ENCODE data around the gene SPX.

Gene SPX

DNA sequence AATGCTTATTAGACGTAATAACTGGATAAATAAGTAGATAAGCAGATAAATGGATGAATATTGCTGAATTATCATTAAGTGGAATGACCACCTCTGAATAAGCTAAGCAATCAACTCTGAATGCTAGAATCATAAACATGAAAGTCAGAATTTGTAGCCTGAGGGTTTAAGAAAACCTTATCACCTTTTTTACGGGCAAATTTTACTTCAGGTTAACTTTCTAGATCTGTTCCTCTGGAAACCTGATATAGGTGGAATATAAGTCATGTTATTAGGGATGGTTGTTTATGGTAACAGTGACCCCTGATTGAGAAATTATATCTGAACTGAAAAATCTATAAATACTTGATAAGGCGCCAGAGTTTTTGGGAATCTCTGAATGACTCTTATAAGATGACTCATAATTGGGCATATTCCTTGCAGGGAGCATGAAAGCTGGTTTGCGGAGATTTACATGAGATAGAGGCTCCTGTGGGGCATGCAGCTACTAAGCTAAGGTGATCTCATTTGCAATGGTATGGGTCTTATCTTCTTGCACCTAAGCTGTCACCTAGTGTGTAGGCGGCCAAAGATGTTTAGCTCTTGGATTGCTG is 12.1 kb downstream of the SPX start:
- H3K36me3 ChIP-seq (ENCODE audit: control insufficient read depth, insufficient read depth, low read length) = no peaks in the 10 kb centered on the region
- no peak overlapping the region for H3K4me3 ChIP-seq (ENCODE audit: low read depth, low read length)
- no peak overlapping the region for H3K9ac ChIP-seq (ENCODE audit: low read depth, low read length)
- H3K9me3 ChIP-seq (ENCODE audit: control insufficient read depth, insufficient read depth, low read length) = no peaks in the 10 kb centered on the region
- no peak overlapping the region for H3K27ac ChIP-seq (ENCODE audit: low read depth, low read length)
- no peaks in the 10 kb centered on the region for H3K27me3 ChIP-seq (ENCODE audit: control insufficient read depth, insufficient read depth, low read length)
- peaks cover 4% of the 10 kb centered on the region; the same call in 1 of the 2 replicates for H3K4me1 ChIP-seq (ENCODE audit: control insufficient read depth, insufficient read depth, low read length)

- Histone ChIP-seq H3K9me3 (ENCODE audit: control insufficient read depth, insufficient read depth, low read length) (no peaks in the 10 kb centered on the region), H3K36me3 (ENCODE audit: control insufficient read depth, insufficient read depth, low read length) (no peaks in the 10 kb centered on the region), H3K4me3 (ENCODE audit: low read depth, low read length) (no peak overlapping the region), H3K4me1 (ENCODE audit: control insufficient read depth, insufficient read depth, low read length) (peaks cover 4% of the 10 kb centered on the region; the same call in 1 of the 2 replicates), H3K27me3 (ENCODE audit: control insufficient read depth, insufficient read depth, low read length) (no peaks in the 10 kb centered on the region), H3K9ac (ENCODE audit: low read depth, low read length) (no peak overlapping the region), H3K27ac (ENCODE audit: low read depth, low read length) (no peak overlapping the region)
Observed at GRCh38 chr12:21539797-21540196, 13.7 kb downstream of the SPX start.

GRCh38 chr12:21541773-21542172 is 15.7 kb downstream of the SPX start:
- Histone ChIP-seq H3K27ac (ENCODE audit: low read depth, low read length) (no peak overlapping the region), H3K4me1 (ENCODE audit: control insufficient read depth, insufficient read depth, low read length) (peaks cover 7% of the 10 kb centered on the region), H3K27me3 (ENCODE audit: control insufficient read depth, insufficient read depth, low read length) (no peaks in the 10 kb centered on the region), H3K36me3 (ENCODE audit: control insufficient read depth, insufficient read depth, low read length) (no peaks in the 10 kb centered on the region), H3K9ac (ENCODE audit: low read depth, low read length) (no peak overlapping the region), H3K9me3 (ENCODE audit: control insufficient read depth, insufficient read depth, low read length) (no peaks in the 10 kb centered on the region), H3K4me3 (ENCODE audit: low read depth, low read length) (no peak overlapping the region)

DNA sequence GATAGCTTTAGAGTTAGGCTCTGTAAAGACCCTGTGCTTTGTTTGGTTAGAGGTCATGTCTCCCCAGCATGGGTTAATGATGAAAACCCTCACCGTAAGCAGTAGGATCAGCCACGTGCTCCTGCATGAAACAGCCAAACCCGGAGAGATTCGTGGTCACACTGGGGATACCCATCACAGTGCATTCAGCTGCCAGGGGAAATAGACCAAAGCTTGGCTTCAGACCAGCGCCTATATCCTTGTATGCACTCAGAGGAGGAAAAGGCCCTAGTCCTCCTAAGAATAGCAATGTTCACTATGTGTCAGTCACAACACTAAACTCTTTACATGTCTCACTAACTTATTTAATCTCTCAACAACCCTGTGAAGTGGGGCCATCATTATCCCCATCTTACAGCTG is 16.3 kb downstream of the SPX start:
- Histone ChIP-seq H3K9ac (ENCODE audit: low read depth, low read length) (no peak overlapping the region), H3K4me1 (ENCODE audit: control insufficient read depth, insufficient read depth, low read length) (peaks cover 7% of the 10 kb centered on the region), H3K36me3 (ENCODE audit: control insufficient read depth, insufficient read depth, low read length) (no peaks in the 10 kb centered on the region), H3K4me3 (ENCODE audit: low read depth, low read length) (no peak overlapping the region), H3K27me3 (ENCODE audit: control insufficient read depth, insufficient read depth, low read length) (no peaks in the 10 kb centered on the region), H3K27ac (ENCODE audit: low read depth, low read length) (no peak overlapping the region), H3K9me3 (ENCODE audit: control insufficient read depth, insufficient read depth, low read length) (no peaks in the 10 kb centered on the region)

DNA sequence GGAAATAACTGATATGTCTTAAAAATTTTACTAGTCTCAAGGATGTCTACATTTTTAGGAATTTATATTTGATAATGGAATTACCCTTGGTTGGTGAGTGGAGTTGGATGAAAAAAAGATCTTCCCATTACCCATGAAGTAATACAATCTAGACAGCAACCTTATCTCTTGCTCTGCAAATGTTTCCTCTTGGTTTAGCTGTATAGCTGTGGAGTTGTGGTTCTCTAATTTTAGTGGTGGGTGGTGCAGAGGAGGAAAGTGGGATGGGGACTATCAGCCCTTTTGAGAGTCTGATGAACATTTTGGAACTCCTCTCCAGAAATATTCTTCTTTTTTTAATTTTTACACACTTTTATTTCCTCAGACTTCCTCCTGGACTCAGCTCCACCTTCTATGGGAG is 17.1 kb downstream of the SPX start:
- Histone ChIP-seq H3K27ac (ENCODE audit: low read depth, low read length) (no peak overlapping the region), H3K4me3 (ENCODE audit: low read depth, low read length) (no peak overlapping the region), H3K9ac (ENCODE audit: low read depth, low read length) (no peak overlapping the region), H3K4me1 (ENCODE audit: control insufficient read depth, insufficient read depth, low read length) (peaks cover 7% of the 10 kb centered on the region), H3K36me3 (ENCODE audit: control insufficient read depth, insufficient read depth, low read length) (no peaks in the 10 kb centered on the region), H3K27me3 (ENCODE audit: control insufficient read depth, insufficient read depth, low read length) (no peaks in the 10 kb centered on the region), H3K9me3 (ENCODE audit: control insufficient read depth, insufficient read depth, low read length) (no peaks in the 10 kb centered on the region)

DNA sequence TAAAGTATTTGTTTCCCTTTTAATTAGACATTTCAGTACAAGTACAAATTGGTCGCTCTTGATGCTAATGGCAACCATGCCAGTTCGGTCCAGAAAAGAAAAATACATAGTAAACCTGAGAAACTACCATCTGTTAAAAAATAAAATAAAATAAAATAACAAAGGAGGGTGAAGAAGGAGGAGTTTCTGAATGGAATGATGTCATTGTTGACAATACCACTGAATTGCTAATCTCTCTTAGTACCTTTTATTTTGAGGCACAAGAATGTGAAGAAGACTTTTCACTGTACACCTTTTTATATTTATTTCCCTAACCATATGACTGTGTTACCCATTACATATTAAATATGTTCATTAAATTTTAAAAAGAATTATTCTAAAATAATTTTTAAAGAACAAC is 19.5 kb downstream of the SPX start:
- no peak overlapping the region for H3K9ac ChIP-seq (ENCODE audit: low read depth, low read length)
- H3K4me1 ChIP-seq (ENCODE audit: control insufficient read depth, insufficient read depth, low read length) = peaks cover 3% of the 10 kb centered on the region; the same call in 1 of the 2 replicates
- no peaks in the 10 kb centered on the region for H3K36me3 ChIP-seq (ENCODE audit: control insufficient read depth, insufficient read depth, low read length)
- H3K27ac ChIP-seq (ENCODE audit: low read depth, low read length) = no peak overlapping the region
- H3K9me3 ChIP-seq (ENCODE audit: control insufficient read depth, insufficient read depth, low read length) = no peaks in the 10 kb centered on the region
- H3K4me3 ChIP-seq (ENCODE audit: low read depth, low read length) = no peak overlapping the region
- no peaks in the 10 kb centered on the region for H3K27me3 ChIP-seq (ENCODE audit: control insufficient read depth, insufficient read depth, low read length)

DNA sequence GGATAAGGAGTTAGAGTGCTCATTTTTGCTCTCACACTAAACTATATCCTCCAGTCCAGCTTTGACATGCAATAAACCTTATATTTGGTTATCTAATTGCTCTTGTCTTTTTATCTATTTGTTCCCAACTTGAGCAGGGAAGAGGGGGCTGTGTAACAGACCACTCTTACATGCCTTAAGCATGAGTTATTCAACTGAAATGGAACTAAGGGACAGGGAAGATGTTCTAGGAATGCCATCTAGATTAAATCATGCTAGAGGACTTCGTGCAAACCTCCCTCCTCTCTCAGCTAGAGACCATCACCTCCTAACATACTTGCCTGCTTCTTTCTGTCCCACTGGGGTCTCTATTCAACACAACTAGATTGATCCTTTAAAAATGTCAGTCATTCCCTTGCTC is 20.6 kb downstream of the SPX start:
- Histone ChIP-seq H3K9me3 (ENCODE audit: control insufficient read depth, insufficient read depth, low read length) (no peaks in the 10 kb centered on the region), H3K4me1 (ENCODE audit: control insufficient read depth, insufficient read depth, low read length) (peaks cover 3% of the 10 kb centered on the region; the same call in 1 of the 2 replicates), H3K27me3 (ENCODE audit: control insufficient read depth, insufficient read depth, low read length) (no peaks in the 10 kb centered on the region), H3K27ac (ENCODE audit: low read depth, low read length) (no peak overlapping the region), H3K9ac (ENCODE audit: low read depth, low read length) (no peak overlapping the region), H3K36me3 (ENCODE audit: control insufficient read depth, insufficient read depth, low read length) (no peaks in the 10 kb centered on the region), H3K4me3 (ENCODE audit: low read depth, low read length) (no peak overlapping the region)

GRCh38 chr12:21547437-21547836 is 21.3 kb downstream of the SPX start:
- Histone ChIP-seq H3K36me3 (ENCODE audit: control insufficient read depth, insufficient read depth, low read length) (no peaks in the 10 kb centered on the region), H3K27me3 (ENCODE audit: control insufficient read depth, insufficient read depth, low read length) (no peaks in the 10 kb centered on the region), H3K4me1 (ENCODE audit: control insufficient read depth, insufficient read depth, low read length) (peaks cover 3% of the 10 kb centered on the region; the same call in 1 of the 2 replicates), H3K9me3 (ENCODE audit: control insufficient read depth, insufficient read depth, low read length) (no peaks in the 10 kb centered on the region), H3K9ac (ENCODE audit: low read depth, low read length) (no peak overlapping the region), H3K4me3 (ENCODE audit: low read depth, low read length) (no peak overlapping the region), H3K27ac (ENCODE audit: low read depth, low read length) (no peak overlapping the region)

- H3K4me1 ChIP-seq (ENCODE audit: control insufficient read depth, insufficient read depth, low read length) = no peaks in the 10 kb centered on the region
- H3K27ac ChIP-seq (ENCODE audit: low read depth, low read length) = no peak overlapping the region
- H3K9me3 ChIP-seq (ENCODE audit: control insufficient read depth, insufficient read depth, low read length) = no peaks in the 10 kb centered on the region
- H3K36me3 ChIP-seq (ENCODE audit: control insufficient read depth, insufficient read depth, low read length) = no peaks in the 10 kb centered on the region
- H3K9ac ChIP-seq (ENCODE audit: low read depth, low read length) = no peak overlapping the region
- H3K4me3 ChIP-seq (ENCODE audit: low read depth, low read length) = no peak overlapping the region
- no peaks in the 10 kb centered on the region for H3K27me3 ChIP-seq (ENCODE audit: control insufficient read depth, insufficient read depth, low read length)
Observed at GRCh38 chr12:21551841-21552465, 25.9 kb downstream of the SPX start.

DNA sequence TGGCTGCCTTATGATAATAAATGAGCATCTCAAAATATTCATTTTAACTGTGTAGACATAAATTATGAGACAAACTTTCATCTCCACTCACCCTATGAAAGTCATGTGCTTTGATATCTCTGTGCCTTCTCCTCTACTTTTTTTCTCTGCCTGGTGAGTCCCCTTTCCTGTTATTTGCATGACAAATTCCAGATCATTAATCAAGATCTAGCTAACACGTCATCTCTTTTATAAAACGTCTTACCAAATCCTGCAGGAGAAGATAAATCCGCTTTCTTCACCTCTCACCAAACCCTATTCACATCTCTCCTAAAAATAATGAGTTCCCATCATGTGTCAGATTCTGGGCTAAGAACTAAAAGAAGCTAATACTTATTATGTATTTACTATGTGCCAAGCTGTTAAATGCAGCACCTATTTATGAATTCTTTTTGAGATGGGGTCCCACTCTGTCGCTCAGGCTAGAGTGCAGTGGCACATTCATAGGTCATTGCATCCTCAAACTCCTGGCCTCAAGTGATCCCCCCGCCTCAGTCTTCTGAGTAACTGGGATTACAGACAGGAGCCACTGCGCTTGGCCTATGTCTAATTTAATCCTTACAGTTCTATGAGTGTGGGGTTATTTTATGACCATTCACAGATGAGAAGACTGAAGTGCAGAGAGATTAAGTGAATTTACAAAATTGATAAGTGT is 26.7 kb downstream of the SPX start:
- Histone ChIP-seq H3K27ac (ENCODE audit: low read depth, low read length) (no peak overlapping the region), H3K9ac (ENCODE audit: low read depth, low read length) (no peak overlapping the region), H3K9me3 (ENCODE audit: control insufficient read depth, insufficient read depth, low read length) (no peaks in the 10 kb centered on the region), H3K36me3 (ENCODE audit: control insufficient read depth, insufficient read depth, low read length) (no peaks in the 10 kb centered on the region), H3K27me3 (ENCODE audit: control insufficient read depth, insufficient read depth, low read length) (no peaks in the 10 kb centered on the region), H3K4me1 (ENCODE audit: control insufficient read depth, insufficient read depth, low read length) (no peaks in the 10 kb centered on the region), H3K4me3 (ENCODE audit: low read depth, low read length) (no peak overlapping the region)

- Histone ChIP-seq H3K9ac (ENCODE audit: low read depth, low read length) (no peak overlapping the region), H3K36me3 (ENCODE audit: control insufficient read depth, insufficient read depth, low read length) (no peaks in the 10 kb centered on the region), H3K4me1 (ENCODE audit: control insufficient read depth, insufficient read depth, low read length) (no peaks in the 10 kb centered on the region), H3K27ac (ENCODE audit: low read depth, low read length) (no peak overlapping the region), H3K4me3 (ENCODE audit: low read depth, low read length) (no peak overlapping the region), H3K9me3 (ENCODE audit: control insufficient read depth, insufficient read depth, low read length) (no peaks in the 10 kb centered on the region), H3K27me3 (ENCODE audit: control insufficient read depth, insufficient read depth, low read length) (no peaks in the 10 kb centered on the region)
Observed at GRCh38 chr12:21553329-21553675, 27.2 kb downstream of the SPX start.
